ENCODE measurements around the gene ITGB1. TPM values are rescaled to one million over a fixed set of nuclear protein-coding genes. Genes with fewer than 3 reads are reported as not detected.

ITGB1 gene
- total RNA-seq, 1 donor from 2014 or later = 307 TPM

DNA sequence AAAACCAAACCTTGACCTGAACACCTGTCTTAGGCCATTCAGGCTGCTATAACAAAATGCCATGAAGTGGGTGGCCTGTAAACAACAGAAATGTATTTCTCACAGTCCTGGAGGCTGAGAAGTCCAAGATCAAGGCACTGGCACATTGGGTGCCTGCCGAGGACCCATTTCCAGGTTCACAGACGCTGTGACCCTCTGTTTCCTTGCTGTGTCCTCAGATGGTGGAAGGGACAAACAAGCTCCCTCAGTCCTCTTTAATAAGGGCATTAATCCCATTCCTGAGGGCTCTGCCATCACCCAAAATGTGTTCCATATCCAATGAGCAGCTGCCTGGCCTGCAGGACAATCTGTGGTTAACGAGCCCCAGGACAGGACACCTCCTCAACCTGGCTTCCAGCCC lies 67.6 kb downstream of the ITGB1 start:
- H3K9me3 Mint-ChIP-seq = no peaks in the 10 kb centered on the region
- H3K36me3 Mint-ChIP-seq = no peaks in the 10 kb centered on the region
- H3K4me3 Mint-ChIP-seq = no peak overlapping the region
- H3K27me3 Mint-ChIP-seq (ENCODE audit: low read depth) = no peaks in the 10 kb centered on the region
- no peak for DNase-seq (ENCODE audit: low spot score in 2 of 2, unreplicated experiment in 2 of 2)
- H3K27ac Mint-ChIP-seq = peak overlapping the region; percentile 33
- TF ChIP-seq, protein P1, sequence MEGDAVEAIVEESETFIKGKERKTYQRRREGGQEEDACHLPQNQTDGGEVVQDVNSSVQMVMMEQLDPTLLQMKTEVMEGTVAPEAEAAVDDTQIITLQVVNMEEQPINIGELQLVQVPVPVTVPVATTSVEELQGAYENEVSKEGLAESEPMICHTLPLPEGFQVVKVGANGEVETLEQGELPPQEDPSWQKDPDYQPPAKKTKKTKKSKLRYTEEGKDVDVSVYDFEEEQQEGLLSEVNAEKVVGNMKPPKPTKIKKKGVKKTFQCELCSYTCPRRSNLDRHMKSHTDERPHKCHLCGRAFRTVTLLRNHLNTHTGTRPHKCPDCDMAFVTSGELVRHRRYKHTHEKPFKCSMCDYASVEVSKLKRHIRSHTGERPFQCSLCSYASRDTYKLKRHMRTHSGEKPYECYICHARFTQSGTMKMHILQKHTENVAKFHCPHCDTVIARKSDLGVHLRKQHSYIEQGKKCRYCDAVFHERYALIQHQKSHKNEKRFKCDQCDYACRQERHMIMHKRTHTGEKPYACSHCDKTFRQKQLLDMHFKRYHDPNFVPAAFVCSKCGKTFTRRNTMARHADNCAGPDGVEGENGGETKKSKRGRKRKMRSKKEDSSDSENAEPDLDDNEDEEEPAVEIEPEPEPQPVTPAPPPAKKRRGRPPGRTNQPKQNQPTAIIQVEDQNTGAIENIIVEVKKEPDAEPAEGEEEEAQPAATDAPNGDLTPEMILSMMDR (IDR thresholded peaks at IDR 0.05; ENCODE audit: unreplicated experiment) = no peak
- H3K4me1 Mint-ChIP-seq = peaks cover 25% of the 10 kb centered on the region

DNA sequence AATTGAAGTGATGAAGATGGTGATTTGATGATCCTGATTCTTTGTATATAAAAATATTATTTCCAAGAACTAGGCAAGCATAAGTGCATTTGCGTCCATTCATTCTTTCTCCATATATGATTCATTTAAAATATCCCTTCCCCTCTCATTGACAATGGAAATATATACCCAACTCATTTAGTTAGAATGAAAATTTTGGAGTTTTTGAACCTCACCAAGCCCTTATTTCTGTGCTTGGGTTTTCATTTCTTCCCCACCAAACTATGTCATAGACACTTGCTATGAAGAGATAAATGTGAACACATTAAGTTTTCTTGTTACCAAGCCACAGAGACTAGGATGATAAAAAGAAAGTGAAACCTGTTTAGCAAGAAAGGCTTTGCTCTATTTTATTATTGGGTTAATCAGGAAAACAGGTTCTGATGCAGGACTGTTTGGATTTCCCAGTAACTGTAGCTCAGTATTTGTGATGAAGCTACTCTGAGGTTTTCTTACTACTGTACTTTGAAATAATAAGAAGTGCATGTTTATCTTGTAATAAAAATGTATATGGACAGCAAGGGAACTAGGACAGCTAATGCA lies 68.3 kb downstream of the ITGB1 start:
- peak overlapping the region; percentile 90 for H3K27ac Mint-ChIP-seq
- no peak overlapping the region for H3K4me3 Mint-ChIP-seq
- no peaks in the 10 kb centered on the region for H3K9me3 Mint-ChIP-seq
- no peaks in the 10 kb centered on the region for H3K27me3 Mint-ChIP-seq (ENCODE audit: low read depth)
- no peak for DNase-seq (ENCODE audit: low spot score in 2 of 2, unreplicated experiment in 2 of 2)
- H3K4me1 Mint-ChIP-seq = peaks cover 30% of the 10 kb centered on the region
- TF ChIP-seq, protein P1 (IDR thresholded peaks at IDR 0.05; ENCODE audit: unreplicated experiment) = no peak
- H3K36me3 Mint-ChIP-seq = no peaks in the 10 kb centered on the region

DNA sequence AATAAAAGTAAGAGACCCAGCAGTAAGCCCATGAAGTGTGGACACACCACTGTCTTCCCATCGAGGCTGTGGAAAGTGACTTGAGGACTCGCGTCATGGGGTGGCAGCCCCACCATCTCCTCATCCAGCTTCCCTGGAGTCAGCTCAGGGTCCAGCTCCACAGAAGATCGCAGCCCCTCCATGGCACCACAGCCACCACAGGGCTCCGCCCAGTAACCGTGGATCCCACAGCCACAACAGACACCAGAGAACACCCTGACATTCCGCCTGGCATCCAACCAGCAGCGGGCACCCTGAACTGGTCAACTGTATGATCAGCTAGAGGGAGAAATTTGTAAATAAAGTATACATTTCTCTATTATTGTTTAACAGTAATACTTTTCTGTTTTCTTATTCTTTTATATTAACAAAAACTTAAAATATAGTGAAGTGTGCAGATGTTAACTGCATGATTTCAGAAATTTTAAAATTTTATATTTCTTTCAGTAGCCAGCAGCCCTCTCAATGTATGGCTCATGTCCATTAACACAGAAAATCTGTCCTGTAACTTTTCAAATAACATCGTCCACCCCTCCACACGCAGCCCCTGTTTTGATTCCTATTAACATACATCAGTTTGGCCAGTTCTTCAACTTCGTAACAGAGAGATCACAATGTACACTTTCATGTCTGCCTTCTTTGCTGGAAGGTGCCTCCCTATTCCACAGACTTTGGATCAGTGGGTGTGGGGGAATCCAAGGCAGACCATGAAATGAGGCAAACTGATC lies 69.7 kb downstream of the ITGB1 start:
- Mint-ChIP-seq H3K4me1 (peaks cover 39% of the 10 kb centered on the region), H3K9me3 (no peaks in the 10 kb centered on the region), H3K27me3 (ENCODE audit: low read depth) (no peaks in the 10 kb centered on the region), H3K36me3 (no peaks in the 10 kb centered on the region), H3K27ac (peak overlapping the region; percentile 43), H3K4me3 (no peak overlapping the region)
- no peak for DNase-seq (ENCODE audit: low spot score in 2 of 2, unreplicated experiment in 2 of 2)
- TF ChIP-seq, protein P1 (IDR thresholded peaks at IDR 0.05; ENCODE audit: unreplicated experiment) = no peak

DNA sequence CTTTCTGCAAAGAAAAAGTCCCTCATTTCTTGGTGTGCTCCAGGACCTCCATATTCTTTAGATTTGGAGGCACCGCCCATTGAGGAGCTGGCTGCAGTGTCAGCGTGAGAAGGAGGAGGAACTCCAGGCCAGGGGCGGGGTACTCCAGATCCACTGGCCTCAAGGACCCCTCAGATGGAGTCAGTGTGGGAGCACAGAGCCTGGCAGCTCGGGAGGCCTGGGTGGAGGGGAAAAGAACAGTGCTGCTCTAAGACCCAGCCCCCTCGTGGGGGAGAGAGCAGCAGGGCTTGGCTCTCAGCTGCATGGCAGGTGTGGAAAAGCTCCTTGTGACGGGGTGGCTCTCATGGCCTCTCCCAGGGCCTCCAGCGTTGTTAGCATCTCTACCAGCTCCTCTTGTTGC lies 70.5 kb downstream of the ITGB1 start:
- peak overlapping the region; percentile 16 for H3K27ac Mint-ChIP-seq
- H3K9me3 Mint-ChIP-seq = no peaks in the 10 kb centered on the region
- DNase-seq (ENCODE audit: low spot score in 2 of 2, unreplicated experiment in 2 of 2) = no peak
- H3K4me1 Mint-ChIP-seq = peaks cover 44% of the 10 kb centered on the region
- no peaks in the 10 kb centered on the region for H3K27me3 Mint-ChIP-seq (ENCODE audit: low read depth)
- no peaks in the 10 kb centered on the region for H3K36me3 Mint-ChIP-seq
- TF ChIP-seq, protein P1 (IDR thresholded peaks at IDR 0.05; ENCODE audit: unreplicated experiment) = no peak
- no peak overlapping the region for H3K4me3 Mint-ChIP-seq

- H3K27me3 Mint-ChIP-seq (ENCODE audit: low read depth) = no peaks in the 10 kb centered on the region
- H3K9me3 Mint-ChIP-seq = no peaks in the 10 kb centered on the region
- no peak for DNase-seq (ENCODE audit: low spot score in 2 of 2, unreplicated experiment in 2 of 2)
- TF ChIP-seq, protein P1 (IDR thresholded peaks at IDR 0.05; ENCODE audit: unreplicated experiment) = no peak
- no peak overlapping the region for H3K4me3 Mint-ChIP-seq
- peak overlapping the region; percentile 94 for H3K27ac Mint-ChIP-seq
- peaks cover 51% of the 10 kb centered on the region for H3K4me1 Mint-ChIP-seq
- H3K36me3 Mint-ChIP-seq = peaks cover 6% of the 10 kb centered on the region
Measured at GRCh38 chr10:32882076-32882475, 76.0 kb downstream of the ITGB1 start.

Data from mesothelial cell of epicardium (in vitro differentiated cells).